Cardiac muscle cell (in vitro differentiated cells and primary cell): ENCODE data around the gene SARS2. TPM values are rescaled to one million over a fixed set of nuclear protein-coding genes. Genes with fewer than 3 reads are reported as not detected.

Source experiments
- DNase-seq, 2 donors: peaks; one replicate each; pipeline versions ENCODE4 v3.0.0 to v3.0.0-alpha.2; 2010 to 2017; ENCODE audit warnings: low read depth in 1 of 2, low spot score in 1 of 2
- H3K27ac ChIP-seq: fragments of 200-600 bp; sonication (generic); 2 replicates; pipeline ENCODE4 v1.5.1; 2016
- H3K27me3 ChIP-seq: fragments of 200-600 bp; sonication (generic); 2 replicates; pipeline ENCODE4 v1.6.0; 2016; ENCODE audit warnings: control low read depth
- H3K36me3 ChIP-seq: fragments of 200-600 bp; sonication (generic); 2 replicates; pipeline ENCODE4 v1.5.1; 2016; ENCODE audit warnings: control low read depth
- H3K4me1 ChIP-seq: fragments of 200-600 bp; sonication (generic); 2 replicates; pipeline ENCODE4 v1.8.1; 2017; ENCODE audit warnings: low read depth, mild to moderate bottlenecking, mixed run types
- H3K4me3 ChIP-seq: fragments of 200-600 bp; sonication (generic); 2 replicates; pipeline ENCODE4 v1.5.1; 2016; ENCODE audit warnings: mild to moderate bottlenecking
- H3K9me3 ChIP-seq: fragments of 200-600 bp; sonication (generic); 2 replicates; pipeline ENCODE4 v1.5.1; 2017; ENCODE audit warnings: low read depth, mild to moderate bottlenecking, control low read depth
- polyA plus RNA-seq: library from polyadenylated mRNA; unstranded; fragments of >200 nt; fragmentation: Nextera tagmentation; extraction: Ambion mirVana; gene quantifications from 2 replicates; pipeline ENCODE4 v1.2.1, GENCODE V29; 2016
- total RNA-seq: library from RNA; depleted of rRNA; stranded (reverse); fragments of >200 nt; gene quantifications from 2 replicates; pipeline ENCODE4 v1.2.3, GENCODE V29; 2016
- TF ChIP-seq, protein P1 (sequence below): IDR thresholded peaks from 2 replicates; pipeline ENCODE4 v1.5.1; 2012; ENCODE audit warnings: low read depth, mild to moderate bottlenecking, low read length

SARS2 gene, protein sequence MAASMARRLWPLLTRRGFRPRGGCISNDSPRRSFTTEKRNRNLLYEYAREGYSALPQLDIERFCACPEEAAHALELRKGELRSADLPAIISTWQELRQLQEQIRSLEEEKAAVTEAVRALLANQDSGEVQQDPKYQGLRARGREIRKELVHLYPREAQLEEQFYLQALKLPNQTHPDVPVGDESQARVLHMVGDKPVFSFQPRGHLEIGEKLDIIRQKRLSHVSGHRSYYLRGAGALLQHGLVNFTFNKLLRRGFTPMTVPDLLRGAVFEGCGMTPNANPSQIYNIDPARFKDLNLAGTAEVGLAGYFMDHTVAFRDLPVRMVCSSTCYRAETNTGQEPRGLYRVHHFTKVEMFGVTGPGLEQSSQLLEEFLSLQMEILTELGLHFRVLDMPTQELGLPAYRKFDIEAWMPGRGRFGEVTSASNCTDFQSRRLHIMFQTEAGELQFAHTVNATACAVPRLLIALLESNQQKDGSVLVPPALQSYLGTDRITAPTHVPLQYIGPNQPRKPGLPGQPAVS
- 37.2 and 43.0 TPM in 2 replicates for total RNA-seq
- polyA plus RNA-seq = 52.3 and 78.9 TPM in 2 replicates

DNA sequence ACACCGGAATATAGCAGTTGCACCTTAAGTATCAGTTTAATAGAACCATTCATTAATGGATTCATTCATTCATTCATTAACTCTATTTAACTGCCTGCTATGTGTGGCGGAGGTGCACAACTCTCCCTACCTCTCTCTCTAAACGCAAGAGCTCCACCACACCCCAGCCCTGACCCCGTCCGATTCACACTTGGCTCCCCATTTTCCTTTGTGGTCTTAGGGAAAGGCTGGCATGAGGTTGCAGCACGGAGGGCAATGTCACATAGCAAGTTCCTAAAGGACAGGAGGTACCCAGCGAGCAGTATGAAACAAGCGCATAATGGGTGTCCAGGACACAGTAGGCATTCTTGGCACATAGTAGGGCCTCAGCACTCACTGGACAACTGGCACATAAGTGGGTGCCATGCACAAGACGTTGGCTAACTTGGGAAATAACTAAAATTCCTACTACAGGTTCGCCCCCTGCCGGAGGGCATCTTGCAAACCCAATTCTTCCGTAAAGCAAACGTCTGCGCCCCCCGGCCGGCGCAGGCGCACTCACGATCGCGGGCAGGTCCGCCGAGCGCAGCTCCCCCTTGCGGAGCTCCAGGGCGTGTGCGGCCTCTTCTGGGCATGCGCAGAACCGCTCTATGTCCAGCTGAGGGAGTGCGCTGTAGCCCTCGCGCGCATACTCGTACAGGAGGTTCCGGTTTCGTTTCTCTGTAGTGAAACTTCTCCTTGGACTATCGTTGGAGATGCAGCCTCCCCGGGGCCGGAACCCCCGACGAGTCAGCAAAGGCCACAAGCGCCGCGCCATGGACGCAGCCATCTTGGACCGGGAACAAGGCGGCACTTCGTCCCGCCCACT, at the start of gene SARS2:
Gene SARS2, minus strand, starts transcription at position 835 of the 847 bp plus-strand sequence. Its CDS starts 27 bp downstream, at position 808.
- DNase-seq = peak; percentile 94 to 97
- TF ChIP-seq, protein P1, sequence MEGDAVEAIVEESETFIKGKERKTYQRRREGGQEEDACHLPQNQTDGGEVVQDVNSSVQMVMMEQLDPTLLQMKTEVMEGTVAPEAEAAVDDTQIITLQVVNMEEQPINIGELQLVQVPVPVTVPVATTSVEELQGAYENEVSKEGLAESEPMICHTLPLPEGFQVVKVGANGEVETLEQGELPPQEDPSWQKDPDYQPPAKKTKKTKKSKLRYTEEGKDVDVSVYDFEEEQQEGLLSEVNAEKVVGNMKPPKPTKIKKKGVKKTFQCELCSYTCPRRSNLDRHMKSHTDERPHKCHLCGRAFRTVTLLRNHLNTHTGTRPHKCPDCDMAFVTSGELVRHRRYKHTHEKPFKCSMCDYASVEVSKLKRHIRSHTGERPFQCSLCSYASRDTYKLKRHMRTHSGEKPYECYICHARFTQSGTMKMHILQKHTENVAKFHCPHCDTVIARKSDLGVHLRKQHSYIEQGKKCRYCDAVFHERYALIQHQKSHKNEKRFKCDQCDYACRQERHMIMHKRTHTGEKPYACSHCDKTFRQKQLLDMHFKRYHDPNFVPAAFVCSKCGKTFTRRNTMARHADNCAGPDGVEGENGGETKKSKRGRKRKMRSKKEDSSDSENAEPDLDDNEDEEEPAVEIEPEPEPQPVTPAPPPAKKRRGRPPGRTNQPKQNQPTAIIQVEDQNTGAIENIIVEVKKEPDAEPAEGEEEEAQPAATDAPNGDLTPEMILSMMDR = peak; percentile 100
- Histone ChIP-seq H3K36me3 (peaks cover 2% of the 10 kb centered on the region), H3K9me3 (no peaks in the 10 kb centered on the region), H3K4me1 (no peaks in the 10 kb centered on the region), H3K4me3 (peak within 1 kb of the TSS; percentile 88), H3K27me3 (no peaks in the 10 kb centered on the region), H3K27ac (peak within 1 kb of the TSS; percentile 90)

DNA sequence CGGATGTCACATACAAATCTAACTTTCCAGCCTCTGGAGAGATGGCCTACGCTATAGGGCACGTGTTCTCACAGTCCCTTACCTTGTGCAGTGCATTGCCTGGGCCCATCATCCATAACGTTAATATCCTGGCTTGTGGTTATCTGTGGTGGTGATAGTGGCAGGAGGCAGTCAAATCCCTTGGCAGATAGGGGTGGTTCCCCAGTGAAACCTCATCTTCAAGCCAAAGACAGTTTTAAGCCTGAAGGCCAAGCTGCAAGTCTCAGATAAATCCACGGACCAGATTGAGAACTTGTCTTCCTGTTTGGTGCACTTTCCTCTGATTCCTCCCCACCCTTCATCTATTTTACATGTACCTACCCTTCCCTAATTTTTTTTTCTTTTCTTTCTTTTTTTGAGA, 49.2 kb upstream of the SARS2 start:
- H3K36me3 ChIP-seq = no peaks in the 10 kb centered on the region
- DNase-seq = no peak
- TF ChIP-seq, protein P1 = no peak
- peaks cover 8% of the 10 kb centered on the region for H3K4me1 ChIP-seq
- H3K27me3 ChIP-seq = no peaks in the 10 kb centered on the region
- H3K4me3 ChIP-seq = no peak overlapping the region
- no peaks in the 10 kb centered on the region for H3K9me3 ChIP-seq
- H3K27ac ChIP-seq = no peak overlapping the region

DNA sequence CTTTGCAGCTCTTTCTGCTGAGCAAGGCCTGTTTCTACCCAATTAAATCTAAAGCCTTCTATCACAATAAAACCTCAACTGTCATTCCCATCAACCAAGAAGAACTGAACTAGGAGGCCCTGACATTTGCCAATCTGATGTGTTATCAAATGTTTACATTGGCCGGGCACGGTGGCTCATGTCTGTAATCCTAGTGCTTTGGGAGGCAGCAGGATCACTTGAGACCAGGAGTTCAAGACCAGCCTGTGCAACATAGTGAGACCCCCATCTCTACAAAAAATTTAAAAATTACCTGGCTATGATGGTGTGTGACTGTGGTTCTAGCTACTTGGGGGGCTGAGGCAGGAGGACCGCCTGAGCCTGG, 47.7 kb upstream of the SARS2 start:
- H3K36me3 ChIP-seq = no peaks in the 10 kb centered on the region
- no peak for DNase-seq
- peak overlapping the region; percentile 1 for H3K27ac ChIP-seq
- H3K27me3 ChIP-seq = no peaks in the 10 kb centered on the region
- no peak overlapping the region for H3K4me3 ChIP-seq
- no peaks in the 10 kb centered on the region for H3K9me3 ChIP-seq
- H3K4me1 ChIP-seq = peaks cover 15% of the 10 kb centered on the region
- TF ChIP-seq, protein P1 = no peak

DNA sequence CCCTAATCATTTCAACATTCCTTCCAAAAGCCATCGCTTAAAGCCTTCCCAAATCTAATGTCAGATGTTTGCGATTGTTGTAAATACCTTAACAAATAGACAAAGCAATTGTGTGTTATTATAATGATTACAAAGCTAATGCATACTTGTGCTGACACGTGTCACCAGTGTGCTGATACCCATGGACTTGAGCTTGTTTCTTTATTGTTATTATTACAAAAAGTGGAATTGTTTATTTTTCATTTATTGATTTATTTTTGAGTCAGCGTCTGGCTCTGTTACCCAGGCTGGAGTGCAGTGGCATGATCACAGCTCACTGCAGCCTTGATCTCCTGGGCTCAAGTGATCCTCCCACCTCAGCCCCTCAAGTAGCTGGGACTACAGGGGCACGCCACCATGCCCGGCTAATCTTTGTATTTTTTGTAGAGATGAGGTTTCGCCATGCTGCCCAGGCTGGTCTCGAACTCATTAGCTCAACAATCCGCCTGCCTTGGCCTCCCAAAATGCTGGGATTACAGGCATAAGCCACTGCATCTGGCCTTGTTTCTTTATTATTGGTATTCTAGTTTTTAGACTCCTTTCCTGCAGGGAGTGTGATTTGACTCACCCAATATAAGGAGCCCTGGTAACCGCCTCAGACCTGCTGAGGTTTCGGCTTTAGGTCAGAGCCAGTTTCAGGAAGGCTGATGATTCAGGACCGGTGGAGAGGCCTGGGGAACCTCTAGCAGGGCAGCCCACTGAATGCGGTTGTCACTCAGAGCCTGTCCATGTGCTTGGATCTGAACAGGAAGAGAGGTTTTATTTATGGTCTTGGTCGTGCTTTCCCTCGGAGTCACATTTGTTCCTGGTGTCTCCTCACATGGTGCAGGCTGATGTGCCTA, 47.1 kb upstream of the SARS2 start:
- H3K9me3 ChIP-seq = no peaks in the 10 kb centered on the region
- no peaks in the 10 kb centered on the region for H3K36me3 ChIP-seq
- H3K27ac ChIP-seq = peak overlapping the region; percentile 1
- TF ChIP-seq, protein P1 = no peak
- no peak for DNase-seq
- H3K27me3 ChIP-seq = no peaks in the 10 kb centered on the region
- H3K4me1 ChIP-seq = peaks cover 15% of the 10 kb centered on the region
- no peak overlapping the region for H3K4me3 ChIP-seq

DNA sequence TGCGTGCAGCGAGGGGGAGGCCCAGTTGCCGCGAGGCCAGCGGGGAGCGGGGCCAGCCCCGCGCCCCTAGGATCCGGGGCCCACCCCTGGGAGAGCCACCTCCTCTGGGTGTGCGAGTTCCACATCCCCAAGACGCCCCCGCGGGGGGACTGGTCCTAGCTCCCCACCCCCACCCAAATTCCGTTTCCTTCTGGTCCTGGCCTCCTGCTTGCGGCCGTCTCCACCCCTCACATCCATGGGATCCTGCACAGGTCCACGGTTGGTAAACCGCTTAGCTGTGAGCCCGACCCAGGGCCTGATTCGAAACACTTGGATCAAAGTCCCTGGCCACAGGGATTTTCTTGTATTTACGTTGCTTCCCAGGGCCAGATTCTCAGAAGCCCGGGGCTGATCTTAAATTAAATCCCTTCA, 45.3 kb upstream of the SARS2 start:
- Histone ChIP-seq H3K36me3 (no peaks in the 10 kb centered on the region), H3K4me3 (peak overlapping the region; percentile 63), H3K9me3 (no peaks in the 10 kb centered on the region), H3K4me1 (peaks cover 15% of the 10 kb centered on the region), H3K27me3 (no peaks in the 10 kb centered on the region), H3K27ac (peak overlapping the region; percentile 81)
- peak in 1 of 2 donors; percentile 60 for DNase-seq
- TF ChIP-seq, protein P1 = no peak
